IPS-18c (cell line): ENCODE results near the gene KRT83.

Source experiments
- H3K4me3 ChIP-seq: 2 replicates; pipeline ENCODE4 v1.7.0; 2013; ENCODE audit warnings: low read depth, mild to moderate bottlenecking, low read length, moderate library complexity; ENCODE audit not compliant: insufficient read depth
- H3K9me3 ChIP-seq: one replicate; pipeline ENCODE4 v1.6.1; 2013; ENCODE audit warnings: mild to moderate bottlenecking, low read length, moderate library complexity; ENCODE audit not compliant: control insufficient read depth, insufficient read depth

The KRT83 gene

DNA sequence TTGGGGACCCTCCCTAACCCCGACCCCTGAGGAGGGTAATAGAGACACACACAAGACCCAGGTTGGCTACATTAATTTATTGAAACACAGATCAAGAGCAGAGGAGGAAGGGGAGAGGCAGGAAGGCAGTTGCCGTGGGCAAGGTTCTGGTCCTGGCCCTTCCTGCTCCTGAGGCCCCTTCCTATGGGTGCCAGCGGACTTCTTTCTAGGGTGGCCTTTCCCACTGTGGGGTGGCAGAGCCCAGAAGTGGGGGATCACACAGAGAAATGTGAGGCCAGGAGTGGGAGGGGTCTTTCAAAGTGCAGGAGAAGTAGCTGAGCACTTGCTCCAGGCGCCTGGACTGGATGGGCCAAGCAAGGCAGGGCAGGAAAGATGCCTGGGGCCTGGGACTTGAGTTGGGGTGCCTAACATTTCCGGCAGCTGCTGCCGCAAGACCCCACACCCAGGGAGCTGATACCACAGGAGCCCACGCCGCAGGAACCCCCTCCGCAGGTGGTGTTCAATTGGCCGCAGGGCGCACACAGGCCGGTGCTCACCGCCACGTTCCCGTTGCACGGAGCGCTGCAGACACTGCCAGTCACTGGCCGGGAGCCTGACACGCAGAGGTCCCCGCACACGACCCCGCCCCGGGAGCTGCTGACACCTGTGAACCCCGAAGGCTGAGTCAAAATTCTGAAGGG lies 35.2 kb downstream of the KRT83 start:
- H3K4me3 ChIP-seq = no peak overlapping the region
- H3K9me3 ChIP-seq = peaks cover under 1% of the 10 kb centered on the region

DNA sequence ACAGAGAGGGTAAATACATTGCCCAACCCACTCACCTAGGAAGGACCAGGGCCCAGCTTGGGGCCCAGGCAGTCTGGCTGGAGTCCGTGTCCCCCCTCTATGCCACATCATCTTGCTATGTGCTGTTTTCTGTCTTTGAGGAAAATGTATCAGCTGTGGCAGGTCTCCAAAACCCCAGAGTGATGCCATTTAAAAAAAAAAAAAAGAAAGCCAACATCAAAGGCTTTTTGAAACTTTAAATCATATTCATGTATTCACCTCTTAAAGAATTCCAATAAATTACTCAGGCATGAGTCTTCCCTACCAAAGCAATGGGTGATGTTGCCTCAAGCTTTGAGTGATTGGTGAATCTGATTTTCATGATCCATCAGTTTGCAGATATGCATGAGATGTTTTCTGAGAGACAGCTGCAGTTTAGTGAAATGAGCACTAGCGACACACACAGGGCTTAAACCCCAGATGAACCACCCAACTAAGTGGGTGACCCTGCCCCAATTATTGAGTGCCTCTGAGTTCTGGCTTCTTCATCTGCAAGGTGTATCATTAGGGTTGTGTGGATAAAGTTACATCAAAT lies 35.9 kb downstream of the KRT83 start:
- H3K4me3 ChIP-seq = no peak overlapping the region
- H3K9me3 ChIP-seq = peaks cover 2% of the 10 kb centered on the region

DNA sequence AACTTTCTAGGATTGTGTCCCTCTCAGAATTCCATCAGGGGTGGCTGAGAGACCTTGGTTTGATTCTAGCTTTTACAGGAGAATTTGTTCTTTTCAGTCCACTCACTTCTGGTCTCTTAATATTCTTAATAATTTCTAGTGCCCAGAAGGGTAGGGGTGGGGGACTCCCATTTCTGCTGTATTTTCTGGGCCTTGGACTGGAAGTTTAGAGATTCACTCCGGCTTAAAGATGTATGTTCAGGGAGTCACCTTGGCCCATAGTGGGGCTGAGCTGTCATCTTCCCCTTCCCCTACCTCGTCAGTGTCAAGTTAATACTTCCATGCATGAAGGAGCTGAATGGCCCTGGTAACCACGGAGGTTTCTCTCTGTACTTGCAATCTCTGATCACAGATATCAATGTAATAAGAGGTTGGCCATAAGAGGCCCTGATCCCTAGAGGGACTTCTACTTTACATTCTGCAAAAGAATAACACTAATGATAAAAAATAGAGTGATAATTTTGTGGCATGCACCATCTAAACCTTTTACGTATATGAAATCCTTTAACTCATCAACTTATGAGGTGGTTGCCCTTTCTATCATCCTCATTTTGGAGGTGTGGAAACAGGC lies 36.5 kb downstream of the KRT83 start:
- H3K4me3 ChIP-seq = no peak overlapping the region
- peaks cover 2% of the 10 kb centered on the region for H3K9me3 ChIP-seq

DNA sequence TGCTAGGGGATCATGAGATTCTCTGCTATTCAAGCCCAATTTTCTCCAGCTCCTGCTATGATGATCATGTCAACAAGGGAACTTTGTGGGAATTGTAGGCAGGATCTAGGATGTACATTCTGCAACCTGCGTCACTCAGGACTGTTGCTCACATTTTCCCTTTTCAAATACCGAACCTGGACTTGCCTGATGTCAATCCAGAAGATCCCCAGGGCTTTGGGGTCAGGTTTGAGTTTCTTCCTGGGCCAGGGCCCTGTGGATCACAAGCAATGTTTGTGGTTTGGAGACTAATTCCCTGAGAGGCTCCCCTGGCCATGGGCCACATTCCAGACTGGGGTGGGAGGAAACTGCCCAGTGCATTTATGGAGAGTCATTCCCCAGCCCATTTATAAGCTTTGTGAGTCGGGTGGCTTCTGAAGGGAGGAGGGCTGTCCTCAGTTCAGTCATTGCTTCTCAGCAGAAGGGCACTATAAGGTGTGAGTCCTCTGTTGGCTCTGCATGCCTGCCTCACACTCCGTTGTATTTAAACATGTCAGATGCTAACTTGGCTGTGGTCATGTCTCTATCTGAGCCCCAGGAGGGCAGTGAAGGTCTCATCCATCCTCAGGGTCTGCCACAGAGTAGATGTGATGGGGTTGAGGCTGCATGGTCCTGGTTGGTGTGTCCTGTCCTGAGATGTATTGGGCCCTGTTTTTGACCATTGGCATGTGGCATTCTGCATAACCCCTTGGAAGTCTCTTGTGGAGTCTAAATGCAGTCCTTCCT lies 40.2 kb downstream of the KRT83 start:
- Histone ChIP-seq H3K9me3 (peaks cover 2% of the 10 kb centered on the region), H3K4me3 (no peak overlapping the region)

DNA sequence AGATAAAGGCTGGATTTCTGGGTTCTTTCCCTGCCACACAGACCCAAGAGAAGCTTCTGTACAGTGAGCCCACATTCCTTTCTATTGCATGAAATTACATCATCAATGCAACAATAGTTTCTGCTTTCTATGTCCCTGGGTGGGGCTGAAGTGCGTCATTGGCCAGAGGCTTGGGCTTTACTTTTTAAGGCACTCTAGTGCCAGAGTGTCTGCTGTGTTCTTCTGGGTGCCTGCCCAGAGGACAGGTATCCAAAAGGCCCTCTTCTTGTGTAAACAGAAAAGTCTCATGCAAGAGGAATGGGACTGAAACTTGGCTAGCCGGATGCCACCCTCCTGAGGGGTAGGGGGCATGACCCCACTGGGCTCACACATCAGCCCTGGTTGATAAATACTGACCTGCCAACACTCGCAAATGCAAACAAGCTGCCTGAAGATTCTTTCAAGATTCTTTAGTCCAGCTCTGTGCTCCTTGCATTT lies 40.8 kb downstream of the KRT83 start:
- Histone ChIP-seq H3K9me3 (peaks cover 2% of the 10 kb centered on the region), H3K4me3 (no peak overlapping the region)

DNA sequence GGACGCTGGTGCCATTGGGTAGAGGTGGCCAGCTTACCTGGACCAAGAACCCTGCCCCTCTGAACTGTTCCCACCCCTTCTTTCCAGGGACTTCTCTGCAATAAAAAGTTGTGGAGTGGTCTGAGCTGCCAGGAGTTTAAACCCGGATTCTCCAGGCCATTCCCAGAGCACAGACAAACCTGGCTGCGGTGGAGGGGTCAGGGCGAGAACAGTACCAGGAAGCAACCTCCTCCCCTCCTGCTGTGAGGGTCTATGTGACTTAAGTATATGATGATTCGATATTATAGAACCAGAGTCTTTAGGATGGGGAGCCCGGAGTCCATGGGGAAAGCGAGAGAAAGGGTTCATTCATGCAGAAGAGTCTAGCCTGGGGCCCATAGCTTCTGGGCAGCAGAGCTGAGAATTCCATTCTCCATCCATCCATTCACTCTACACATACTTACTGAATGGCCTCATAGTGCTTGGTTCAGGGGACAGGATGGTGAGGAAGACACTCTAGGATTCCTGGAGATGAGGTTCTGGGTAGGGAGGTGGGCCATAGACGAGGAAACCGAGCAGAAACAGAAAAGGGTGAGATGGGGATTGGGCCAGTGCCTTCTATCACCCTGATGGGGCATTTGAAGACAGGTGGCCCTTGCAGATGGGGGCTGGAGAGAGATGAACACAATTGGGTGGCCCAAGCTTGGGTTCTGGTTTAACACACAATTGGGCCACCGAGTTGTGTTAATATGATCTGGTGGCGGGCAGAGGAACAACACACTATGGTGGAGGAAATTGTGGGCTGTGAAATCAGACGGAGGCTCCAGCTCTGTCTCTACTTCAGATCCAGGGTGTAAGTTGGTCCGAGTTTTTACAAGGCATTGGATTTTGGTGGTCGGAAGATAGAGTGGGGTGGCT lies 41.5 kb downstream of the KRT83 start:
- H3K4me3 ChIP-seq = no peak overlapping the region
- H3K9me3 ChIP-seq = peaks cover 2% of the 10 kb centered on the region

DNA sequence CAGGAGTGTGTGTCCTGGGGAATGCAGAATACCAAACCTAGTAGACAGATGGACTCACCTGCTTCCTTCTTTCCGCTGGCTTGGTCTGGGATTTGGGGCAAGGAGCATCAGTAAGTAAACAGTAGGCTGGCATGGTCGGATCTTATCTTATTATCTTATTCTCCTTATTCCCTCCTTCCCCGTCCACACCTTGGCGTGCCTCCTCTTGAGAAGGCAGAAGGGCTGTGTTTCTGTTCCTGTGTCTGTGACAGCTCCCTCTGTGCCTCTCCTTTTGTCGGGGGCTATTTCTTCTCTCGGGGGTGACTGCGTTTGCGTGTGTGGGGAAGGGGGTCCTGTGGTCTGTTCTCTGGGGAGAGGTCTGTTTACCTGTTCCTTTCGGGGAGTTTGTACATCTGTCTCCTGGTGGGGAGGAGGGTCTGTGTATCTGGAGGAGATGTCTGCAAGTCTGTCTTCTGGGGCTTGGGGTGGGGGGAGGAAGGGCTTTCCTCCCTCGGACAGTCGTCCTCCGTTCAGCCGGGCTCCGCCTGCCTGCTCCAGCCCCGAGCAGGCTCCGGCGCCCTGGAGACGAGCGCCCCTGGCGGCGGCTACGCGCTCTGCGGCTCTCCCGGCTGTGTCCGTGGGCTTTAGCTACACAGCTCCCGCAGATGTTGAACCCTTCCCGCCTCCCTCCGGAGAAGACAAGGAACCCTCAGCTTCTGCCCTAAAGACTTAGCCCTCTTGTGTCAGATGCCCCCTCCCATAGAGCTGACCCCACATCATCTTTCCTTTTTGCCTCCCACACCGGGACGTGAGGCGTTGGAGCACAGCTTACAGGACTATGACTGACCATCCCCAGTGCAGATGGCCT lies 42.4 kb downstream of the KRT83 start:
- H3K9me3 ChIP-seq = peaks cover 2% of the 10 kb centered on the region
- no peak overlapping the region; the same call in 1 of the 2 replicates for H3K4me3 ChIP-seq

DNA sequence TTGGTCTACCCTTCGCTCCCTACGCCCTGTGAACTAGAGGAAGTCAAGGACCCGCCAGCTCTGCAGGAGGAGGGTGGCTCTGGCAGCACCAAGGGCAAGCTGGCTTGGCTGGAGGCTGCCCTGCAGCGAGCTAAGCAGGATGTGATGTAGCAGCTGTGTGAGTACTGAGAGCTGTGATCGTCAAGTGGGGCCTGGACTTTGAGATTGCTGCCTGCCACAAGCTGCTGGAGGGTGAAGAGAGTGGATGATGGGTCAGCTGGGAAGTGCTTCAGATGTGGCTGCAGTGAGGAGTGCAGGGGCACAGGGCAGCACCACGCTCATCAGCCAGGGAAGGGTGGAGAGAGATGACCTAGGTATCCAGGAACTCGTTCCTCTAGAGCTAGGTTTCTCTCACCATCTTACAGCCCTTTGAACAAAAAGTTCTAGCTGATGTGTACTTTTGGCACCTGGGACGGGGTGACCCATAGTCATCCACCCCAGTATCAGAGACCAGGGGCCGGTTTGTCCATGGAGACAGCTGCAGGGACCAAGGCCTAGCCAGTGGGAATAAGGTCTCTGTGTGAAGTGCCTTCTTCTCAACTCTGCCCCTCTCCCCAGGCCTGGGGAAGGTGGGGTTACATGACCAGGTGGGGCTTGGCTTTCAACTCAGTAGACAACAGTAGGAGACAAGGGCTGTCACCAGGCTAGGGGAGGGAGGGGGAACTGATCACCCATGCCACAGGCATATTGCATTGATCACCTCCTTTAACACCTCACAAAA lies 43.5 kb downstream of the KRT83 start:
- Histone ChIP-seq H3K4me3 (no peak overlapping the region), H3K9me3 (peaks cover 2% of the 10 kb centered on the region)

DNA sequence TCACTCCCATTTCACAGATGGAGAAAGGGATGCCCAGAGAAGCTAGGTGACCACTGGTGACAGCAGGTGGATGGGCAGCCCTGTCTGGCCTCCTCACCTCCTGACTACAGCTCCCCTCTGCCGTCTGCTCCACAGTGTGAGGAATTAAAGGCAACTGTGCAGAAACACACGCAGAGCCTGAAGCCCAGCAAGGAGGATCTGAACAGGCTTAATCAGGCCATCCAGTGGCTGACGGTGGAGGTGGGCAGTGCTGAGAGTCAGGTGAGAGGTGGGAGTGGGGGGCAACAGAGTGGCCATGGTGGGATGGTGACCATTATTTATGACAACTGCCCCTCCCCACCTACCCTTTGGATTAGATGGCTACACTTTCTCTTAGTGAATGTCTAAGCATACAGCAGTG lies 45.5 kb downstream of the KRT83 start:
- H3K9me3 ChIP-seq = no peaks in the 10 kb centered on the region
- H3K4me3 ChIP-seq = no peak overlapping the region

DNA sequence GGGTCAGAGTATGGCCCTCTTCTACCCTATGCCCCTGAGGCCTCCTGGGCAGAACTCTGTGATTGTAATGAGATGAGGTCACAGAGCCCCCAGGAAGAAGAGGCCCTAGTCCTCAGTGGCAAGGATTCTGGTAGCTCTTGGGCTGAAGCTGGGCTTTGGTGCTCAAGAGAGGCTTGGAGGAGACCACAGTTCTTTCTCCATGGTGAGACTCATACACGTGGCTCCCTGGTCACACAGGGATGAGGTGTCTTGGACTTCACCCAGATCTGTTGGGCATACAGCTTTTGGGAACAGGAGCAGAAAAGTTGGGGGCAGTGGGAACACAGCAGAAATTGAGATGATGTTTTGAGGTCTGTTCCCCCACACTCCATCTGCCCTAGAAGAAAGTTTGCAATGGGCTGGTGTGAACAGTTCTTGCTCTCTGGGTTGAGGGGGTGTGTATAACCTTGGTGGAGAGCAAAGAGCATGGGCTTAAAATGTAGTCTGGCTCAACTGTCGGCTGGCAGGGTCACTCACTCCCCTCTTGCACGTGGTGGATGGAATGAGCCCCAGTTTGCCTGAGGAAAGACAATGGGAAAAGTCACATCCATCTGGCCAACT lies 46.6 kb downstream of the KRT83 start, which contains the start of gene KRT86:
KRT86 (plus strand) TSS at position 125 of the 600 bp plus-strand sequence. CDS start 27,272 bp downstream, outside the sequence.
- Histone ChIP-seq H3K4me3 (no peak within 1 kb of the TSS), H3K9me3 (no peaks in the 10 kb centered on the region)

DNA sequence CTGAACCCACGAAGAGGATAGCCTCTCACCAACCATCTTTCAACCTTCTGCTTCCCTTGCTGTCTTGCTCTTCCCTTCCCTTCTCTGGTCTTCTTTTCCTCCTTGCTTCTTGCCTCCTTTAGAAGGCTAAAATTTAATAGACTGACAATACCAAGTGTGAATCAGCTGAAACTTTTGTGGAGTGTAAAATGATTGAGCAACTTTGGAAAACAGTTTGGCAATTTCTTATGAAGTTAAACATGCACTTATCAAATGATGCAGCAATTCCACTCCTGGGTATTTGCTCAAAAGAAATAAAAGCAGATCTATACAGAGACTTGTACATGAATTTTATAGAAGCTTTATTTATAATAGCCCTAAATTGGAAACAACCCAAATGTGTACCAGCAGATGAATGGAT lies 50.0 kb downstream of the KRT83 start:
- no peak overlapping the region for H3K4me3 ChIP-seq
- no peaks in the 10 kb centered on the region for H3K9me3 ChIP-seq

DNA sequence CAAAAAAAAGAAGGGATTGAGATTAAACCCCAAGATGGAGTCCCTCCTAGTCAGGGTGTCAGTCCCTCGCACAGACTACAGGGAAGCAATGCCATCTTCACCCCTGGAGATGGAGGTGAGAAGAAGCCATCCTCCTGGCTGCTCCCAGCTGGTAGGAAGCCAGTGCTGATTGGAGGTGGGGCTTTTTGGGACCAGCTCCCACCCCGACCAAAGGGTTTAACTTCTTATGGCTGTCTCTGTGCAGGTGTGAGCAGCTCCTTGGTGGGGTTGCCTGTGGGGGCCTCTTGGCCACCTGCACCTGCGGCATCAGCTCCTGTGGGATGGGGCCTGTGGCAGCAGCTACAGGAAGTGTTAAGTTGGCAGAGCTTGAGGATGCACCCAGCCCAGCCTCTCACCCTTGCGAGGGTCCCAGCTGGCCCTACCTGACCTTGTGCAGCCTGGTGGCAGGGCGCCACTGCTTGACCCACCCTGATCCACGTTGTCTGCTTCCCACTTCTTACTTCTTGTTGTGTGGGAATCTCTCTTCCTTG lies 50.6 kb downstream of the KRT83 start:
- H3K4me3 ChIP-seq = no peak overlapping the region

DNA sequence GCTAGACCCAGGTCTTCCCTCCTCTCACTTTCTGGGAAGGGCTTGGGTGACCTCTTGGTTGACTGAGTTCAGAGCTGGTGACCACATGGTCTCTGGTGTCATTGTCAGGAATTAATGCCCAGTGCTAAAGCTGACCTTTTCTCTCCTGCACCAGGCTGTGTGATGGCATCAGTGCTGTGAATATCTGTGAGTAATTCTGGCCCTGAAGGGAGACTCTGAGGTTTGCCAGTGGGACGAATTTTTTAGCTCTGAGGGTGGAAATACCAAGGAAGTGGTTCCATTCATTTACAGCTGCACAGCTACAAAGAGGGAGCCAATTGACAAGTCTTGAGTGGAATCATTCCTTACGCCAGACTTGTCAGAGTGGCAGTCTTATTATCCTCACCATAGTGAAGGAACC lies 53.0 kb downstream of the KRT83 start:
- Histone ChIP-seq H3K4me3 (no peak overlapping the region), H3K9me3 (peaks cover 2% of the 10 kb centered on the region)

More for the DNA sequence above, 50.6 kb downstream of the KRT83 start:
- no peaks in the 10 kb centered on the region for H3K9me3 ChIP-seq

DNA sequence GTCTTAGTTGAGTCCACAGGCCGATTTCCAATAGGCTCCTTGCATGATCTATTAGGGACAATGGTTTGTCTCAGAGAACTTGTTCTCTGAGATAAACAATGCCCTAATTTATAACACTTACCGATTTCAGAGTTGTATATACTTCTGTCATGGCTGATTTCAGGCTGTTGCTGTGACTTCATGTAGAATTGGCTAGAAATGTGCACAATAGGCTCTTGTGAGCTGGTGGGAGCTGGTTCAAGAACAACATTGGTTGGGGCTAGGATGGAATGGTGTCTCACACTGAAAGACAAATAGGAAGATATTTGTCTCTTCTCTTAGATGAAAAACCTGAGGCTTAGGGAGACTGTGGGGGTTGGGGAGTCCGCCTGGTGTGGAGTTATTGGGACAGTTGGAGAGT lies 53.5 kb downstream of the KRT83 start:
- H3K9me3 ChIP-seq = peaks cover 2% of the 10 kb centered on the region
- H3K4me3 ChIP-seq = no peak overlapping the region

DNA sequence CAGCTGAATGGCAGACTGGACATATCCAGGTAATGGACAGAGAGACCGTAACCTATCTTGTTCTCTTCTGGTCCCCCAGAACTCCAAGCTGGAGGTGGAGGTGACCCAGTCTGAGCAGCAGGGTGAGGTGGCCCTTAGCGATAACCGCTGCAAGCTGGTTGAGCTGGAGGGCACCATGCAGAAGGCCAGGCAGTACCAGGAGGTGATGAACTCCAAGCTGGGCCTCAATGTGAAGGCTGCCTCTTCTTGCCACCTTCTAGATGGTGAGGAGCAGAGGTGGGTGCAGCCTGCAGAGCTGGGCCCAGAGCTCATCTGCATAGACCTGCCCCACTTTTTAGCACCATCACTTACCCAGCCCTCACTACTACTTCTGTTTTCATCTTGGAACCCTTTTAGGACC lies 53.9 kb downstream of the KRT83 start:
- H3K4me3 ChIP-seq = no peak overlapping the region
- H3K9me3 ChIP-seq = peaks cover 2% of the 10 kb centered on the region
